K562 (cell line): ENCODE measurements around the gene UBE2E1. TPM values are rescaled to one million over a fixed set of nuclear protein-coding genes. Genes with fewer than 3 reads are reported as not detected.

ENCODE experiments used
- ATAC-seq: fragments of 200-7000 bp; cut with Tn5 transposase; 3 replicates; pipeline ENCODE4 v1.9.1; 2020; ENCODE audit warnings: moderate library complexity
- BruUV-seq: library from RNA; stranded (reverse); fragments of 400-500 nt; replicated peaks from 2 replicates; lab custom pipeline; 2021; lab: Mats Ljungman, UMichigan
- CTCF ChIA-PET: fragments of 300-600 bp; formaldehyde crosslinking; extraction: SDS; loops from one replicate; lab custom pipeline; 2021; ENCODE audit warnings: low intra/inter-chr PET ratio; lab: Yijun Ruan, JAX
- POLR2A ChIA-PET: fragments of 300-600, 350-650 bp; sonication (Branson Sonifier 250); formaldehyde crosslinking; extraction: SDS; loops from one replicate; lab custom pipeline; 2021; ENCODE audit warnings: antibody characterized with exemption, inconsistent platforms; lab: Yijun Ruan, JAX
- DNase-seq, 4 experiments: peaks; one replicate each; pipeline versions ENCODE4 v3.0.0 to v3.0.0-alpha.2; 2011 to 2018; ENCODE audit warnings: low spot score in 3 of 4, mixed read lengths in 3 of 4; ENCODE audit errors: extremely low read depth in 1 of 4
- FAIRE-seq: peaks from 2 replicates; lab custom pipeline; 2011; peaks lifted over from hg19 to GRCh38; lab: Jason Lieb, UNC
- H2AFZ ChIP-seq: 2 replicates; pipeline ENCODE4 v1.6.0; 2011; ENCODE audit warnings: low read depth, low read length, control low read depth, inconsistent platforms
- H3K27ac ChIP-seq: fragments of 200-600 bp; 3 replicates; pipeline ENCODE4 v1.8.0; 2011; ENCODE audit warnings: low read depth, mild to moderate bottlenecking, control low read depth, inconsistent platforms, low read length, moderate library complexity, mixed read lengths; ENCODE audit errors: extremely low read depth
- H3K27me3 ChIP-seq, 2 experiments: fragments of 300-600 bp in 1 of 2; 2 replicates in 1 of 2; 3 replicates in 1 of 2; pipeline versions ENCODE4 v1.6.0 to v1.8.0; 2011; ENCODE audit warnings: inconsistent platforms in 2 of 2, low read length in 2 of 2, mild to moderate bottlenecking in 1 of 2, mixed read lengths in 1 of 2, moderate library complexity in 1 of 2; ENCODE audit not compliant: control insufficient read depth in 2 of 2, insufficient read depth in 2 of 2
- H3K36me3 ChIP-seq: fragments of 300-600 bp; 3 replicates; pipeline ENCODE4 v1.8.0; 2011; ENCODE audit warnings: mild to moderate bottlenecking, low read length, inconsistent platforms; ENCODE audit not compliant: control insufficient read depth, insufficient read depth
- H3K4me1 ChIP-seq, 2 experiments: fragments of 200-600 bp in 1 of 2; replicated peaks in 1 of 2; 2 replicates in 1 of 2; 3 replicates in 1 of 2; pipeline versions ENCODE4 v1.5.1 to v1.8.0; 2011; ENCODE audit warnings: inconsistent platforms in 2 of 2, low read length in 2 of 2, mild to moderate bottlenecking in 1 of 2, mixed read lengths in 1 of 2, moderate library complexity in 1 of 2; ENCODE audit not compliant: control insufficient read depth in 2 of 2, insufficient read depth in 2 of 2
- H3K4me2 ChIP-seq: 2 replicates; pipeline ENCODE4 v1.6.1; 2011; ENCODE audit warnings: low read length, control low read depth, inconsistent platforms, mixed read lengths; ENCODE audit not compliant: insufficient read depth
- H3K4me3 ChIP-seq: fragments of 200-600 bp; sonication (generic), shearing (Covaris generic); 2 replicates; pipeline ENCODE4 v1.5.1; 2016; ENCODE audit warnings: control low read depth, inconsistent platforms
- H3K79me2 ChIP-seq: fragments of 200-600 bp; 3 replicates; pipeline ENCODE4 v1.8.0; 2011; ENCODE audit warnings: low read length, inconsistent platforms; ENCODE audit not compliant: control insufficient read depth, insufficient read depth
- H3K9ac ChIP-seq, 2 experiments: 2 replicates each; pipeline versions ENCODE4 v1.6.0 to v1.6.1; 2011; ENCODE audit warnings: low read depth in 2 of 2, low read length in 2 of 2, control low read depth in 1 of 2, inconsistent platforms in 1 of 2, mild to moderate bottlenecking in 1 of 2, mixed read lengths in 1 of 2; ENCODE audit not compliant: insufficient read depth in 1 of 2
- H3K9me1 ChIP-seq: one replicate; pipeline ENCODE4 v1.6.0; 2011; ENCODE audit warnings: inconsistent platforms, mild to moderate bottlenecking, low read length, moderate library complexity; ENCODE audit not compliant: control insufficient read depth, insufficient read depth
- H3K9me3 ChIP-seq: replicated peaks from 2 replicates; pipeline ENCODE4 v1.5.1; 2011; ENCODE audit warnings: low read depth, low read length, inconsistent platforms; ENCODE audit not compliant: control insufficient read depth, insufficient read depth
- H4K20me1 ChIP-seq: replicated peaks from 2 replicates; pipeline ENCODE4 v1.6.1; 2011; ENCODE audit warnings: low read length, inconsistent platforms, mixed read lengths; ENCODE audit not compliant: control insufficient read depth, insufficient read depth
- FOXJ3 ChIP-seq: sonication (generic); formaldehyde crosslinking; IDR thresholded peaks from 2 replicates; pipeline ENCODE4 v1.4.0; 2020; ENCODE audit warnings: mild to moderate bottlenecking, missing genetic modification reagents
- RUNX1 ChIP-seq: sonication (generic); IDR thresholded peaks from 2 replicates; pipeline ENCODE4 v1.6.1; 2016; ENCODE audit warnings: antibody characterized with exemption, low read depth
- ZFP30 ChIP-seq: fragments of 250-450 bp; sonication (Bioruptor Pico); IDR thresholded peaks from 2 replicates; pipeline ENCODE4 v1.8.0; 2022; ENCODE audit warnings: moderate library complexity, mild to moderate bottlenecking, inconsistent platforms, borderline replicate concordance
- ZNF280A ChIP-seq: fragments of 450-650 bp; IDR thresholded peaks from 2 replicates; pipeline ENCODE4 v1.6.1; 2018; ENCODE audit warnings: mild to moderate bottlenecking, low read depth; ENCODE audit not compliant: partially characterized antibody
- WGBS: fragments of 100-300 bp; shearing (Covaris generic); methylation state at CpG from one replicate; pipeline ENCODE4 v1.1.6; 2016; ENCODE audit warnings: low coverage, mixed read lengths; ENCODE audit not compliant: insufficient coverage; ENCODE audit errors: missing lambda C conversion rate; 5-methylcytosine and 5-hydroxymethylcytosine counted together
- in situ Hi-C: fragments of 300-500 bp; cut with MboI; formaldehyde crosslinking; loops from 4 replicates; pipeline ENCODE4 v1.15.0; 2018; ENCODE audit warnings: inconsistent platforms, mixed read lengths
- intact Hi-C: fragments of 100-400 bp; cut with micrococcal nuclease; formaldehyde crosslinking; loops from 2 replicates; pipeline ENCODE4 v1.14.2; 2022
- polyA plus RNA-seq, 8 experiments: library from polyadenylated mRNA; depleted of rRNA in 4 of 8; stranded (reverse) in 5 of 8; unstranded in 3 of 8; fragments of >200 nt; fragmentation: Nextera tagmentation in 2 of 8; fragmentation: Illumina TruSeq in 1 of 8; extraction: Ambion mirVana in 2 of 8; extraction: Trizol in 1 of 8; gene quantifications; 2 replicates each; pipeline versions ENCODE4 v1.2.1 to v1.2.3, GENCODE V29; 2011 to 2014; ENCODE audit warnings: inconsistent platforms in 1 of 8, missing spikeins in 1 of 8
- total RNA-seq, 7 experiments: library from RNA; depleted of rRNA in 6 of 7; stranded (reverse); fragments of >200 nt in 6 of 7; fragmentation: Illumina TruSeq in 2 of 7; extraction: Trizol in 2 of 7; gene quantifications; 2 replicates each; pipeline versions ENCODE4 v1.2.1 to v1.2.3, GENCODE V29; 2011 to 2021; ENCODE audit warnings: low replicate concordance in 1 of 7

The UBE2E1 gene
- total and polyA plus RNA-seq, 9 of the 15 experiments (the other 6 are each of a cell fraction or from before 2014, with no cell fraction given), result 54.4 to 294 (median 165) TPM

GRCh38 chr3:23776352-23776891, 29.3 kb upstream of the UBE2E1 start:
- FAIRE-seq (no peak), ATAC-seq (peak; percentile 48), DNase-seq (no peak)
- no TSS peak for BruUV-seq
- CTCF ChIA-PET, result no interaction called here
- Histone ChIP-seq H3K4me1 (no peaks in the 10 kb centered on the region), H3K27me3 (peaks cover 11 to 42% of the 10 kb centered on the region in 2 experiments; a peak in 4 of 5 replicates), H3K9me1 (no peaks in the 10 kb centered on the region), H3K79me2 (no peaks in the 10 kb centered on the region), H3K9me3 (no peaks in the 10 kb centered on the region), H4K20me1 (no peaks in the 10 kb centered on the region), H3K4me3 (no peak overlapping the region), H3K9ac (no peak overlapping the region), H3K27ac (no peak overlapping the region), H2AFZ (peak overlapping the region; percentile 10), H3K4me2 (no peak overlapping the region), H3K36me3 (no peaks in the 10 kb centered on the region)
- TF ChIP-seq ZNF280A (no peak), ZFP30 (CRISPR knock-in tag) (no peak), RUNX1 (no peak), FOXJ3 (CRISPR knock-in tag) (no peak)
- in situ Hi-C loops (no loop called here), intact Hi-C loops (no loop called here)
- WGBS, result 4% methylated on average over 6 of the region's 6 CpGs
- POLR2A ChIA-PET, result interaction anchor here (0.6 to 1.6 kb wide), 4 partner anchors 12 to 170 kb away, joined by 3 to 5 read pairs (median 3); no protein-coding TSS in a partner anchor
